ENCODE measurements around the gene ZDHHC11B.
"Not testable (repeated sequence)": the region's sequence is repeated elsewhere in the genome, so short reads cannot be mapped to it uniquely, and the experiment has no call there.

ZDHHC11B gene

DNA sequence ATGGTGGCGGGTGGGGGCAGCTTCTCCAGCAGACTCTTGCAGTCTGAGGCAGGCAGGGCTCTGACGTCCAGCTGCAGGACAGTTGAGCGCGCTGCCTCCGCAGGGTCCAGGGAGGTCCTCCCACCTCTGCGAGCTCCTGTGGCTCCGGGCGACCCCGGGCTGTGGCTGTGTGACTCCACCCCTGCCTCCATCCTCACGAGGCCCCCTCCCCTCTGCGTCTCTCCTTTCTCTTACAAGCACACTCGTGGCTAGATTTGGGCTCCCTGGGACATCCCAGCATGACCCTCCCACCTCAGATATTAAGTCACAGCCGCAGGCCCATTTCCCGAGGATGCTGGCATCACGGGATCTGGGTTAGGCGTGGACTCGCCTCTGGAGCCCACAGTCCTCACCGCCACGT, 34.3 kb downstream of the ZDHHC11B start:
- H3K9me3 ChIP-seq (ENCODE audit: low read length): not testable (repeated sequence)

DNA sequence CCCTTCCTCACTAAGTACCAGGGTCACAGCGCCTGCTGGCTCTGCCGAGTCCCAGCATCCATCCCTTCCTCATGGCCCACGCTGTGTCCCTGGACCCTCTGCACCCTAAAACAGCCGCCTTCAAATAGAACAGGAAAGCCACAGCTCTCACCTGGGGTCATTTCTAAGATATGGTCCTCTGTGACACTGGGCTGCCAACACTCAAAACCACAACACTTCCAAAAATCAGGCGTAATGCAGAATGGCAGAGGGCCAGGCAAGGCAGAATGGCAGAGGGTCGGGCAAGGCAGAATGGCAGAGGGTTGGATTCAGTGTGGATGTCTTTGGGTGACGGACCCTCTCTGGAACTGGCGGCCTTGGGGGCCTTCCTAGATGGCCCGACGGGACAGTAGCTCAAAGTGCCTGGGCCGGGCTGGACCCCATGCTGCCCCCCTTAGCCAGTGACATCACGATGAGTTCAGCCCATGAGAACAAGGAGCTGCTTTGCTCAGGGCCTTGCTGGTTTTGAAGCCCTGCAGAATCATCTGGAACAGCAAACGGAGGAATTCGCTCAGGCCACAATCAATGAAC, 35.3 kb downstream of the ZDHHC11B start:
- Histone ChIP-seq H2AFZ (ENCODE audit: low read depth, low read length) (no peak overlapping the region), H3K4me1 (ENCODE audit: insufficient read depth, low read length) (no peaks in the 10 kb centered on the region), H3K9me3 (ENCODE audit: low read length) (no peaks in the 10 kb centered on the region), H3K4me3 (ENCODE audit: low read length) (no peak overlapping the region), H3K27me3 (ENCODE audit: insufficient read depth, low read length) (no peaks in the 10 kb centered on the region), H3K36me3 (ENCODE audit: insufficient read depth, low read length) (peaks cover 13% of the 10 kb centered on the region)

More for the DNA sequence above, 34.3 kb downstream of the ZDHHC11B start:
- not testable (repeated sequence) for H2AFZ ChIP-seq (ENCODE audit: low read depth, low read length); H3K4me3 ChIP-seq (ENCODE audit: low read length); H3K4me1 ChIP-seq (ENCODE audit: insufficient read depth, low read length); H3K27me3 ChIP-seq (ENCODE audit: insufficient read depth, low read length)
- peaks cover 10% of the 10 kb centered on the region for H3K36me3 ChIP-seq (ENCODE audit: insufficient read depth, low read length)

DNA sequence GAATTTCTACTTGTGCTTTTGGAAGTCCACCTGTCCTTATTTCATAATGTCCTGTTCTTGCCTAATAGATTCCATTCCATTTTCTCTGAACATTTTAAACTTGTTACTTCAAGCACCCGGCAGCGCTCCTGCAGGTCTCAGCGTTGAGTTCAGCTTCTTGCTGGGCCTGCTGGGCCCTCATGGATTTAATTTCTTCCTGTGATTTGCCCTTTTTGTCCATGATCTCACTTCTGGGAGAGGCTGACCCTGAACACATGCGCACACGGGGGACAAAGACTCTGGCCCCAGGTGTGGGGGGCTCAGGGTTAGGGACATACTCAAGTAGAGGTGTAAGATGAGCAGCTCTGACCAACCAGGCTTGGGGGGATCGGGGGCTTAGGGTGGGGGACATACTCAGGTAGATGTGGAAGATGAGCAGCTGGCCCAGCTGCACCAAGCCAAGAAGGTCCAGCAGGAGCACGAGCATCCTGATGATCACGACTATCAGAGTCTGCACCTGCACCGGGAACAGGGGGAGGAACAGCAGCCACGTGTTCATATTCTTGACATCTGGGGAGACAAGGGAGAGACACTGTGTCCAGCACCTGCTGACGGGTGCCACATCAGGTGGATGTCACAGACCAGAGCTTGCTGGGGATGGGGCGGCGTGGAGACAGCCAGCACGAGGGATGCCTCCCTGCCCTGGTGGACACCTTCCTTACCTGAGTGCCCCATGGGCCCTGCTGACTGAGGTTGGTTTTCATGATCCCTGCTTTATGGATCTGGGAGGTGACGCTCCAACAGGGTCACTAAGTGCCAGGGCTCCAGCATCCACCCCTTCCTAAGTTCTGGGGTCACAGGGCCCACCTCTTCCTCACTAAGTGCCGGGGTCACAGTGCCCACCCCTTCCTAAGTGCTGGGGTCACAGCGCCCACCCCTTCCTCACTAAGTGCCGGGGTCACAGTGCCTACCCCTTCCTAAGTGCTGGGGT, 36.2 kb downstream of the ZDHHC11B start:
- H3K27me3 ChIP-seq (ENCODE audit: insufficient read depth, low read length); H3K4me1 ChIP-seq (ENCODE audit: insufficient read depth, low read length); H2AFZ ChIP-seq (ENCODE audit: low read depth, low read length): not testable (repeated sequence)

DNA sequence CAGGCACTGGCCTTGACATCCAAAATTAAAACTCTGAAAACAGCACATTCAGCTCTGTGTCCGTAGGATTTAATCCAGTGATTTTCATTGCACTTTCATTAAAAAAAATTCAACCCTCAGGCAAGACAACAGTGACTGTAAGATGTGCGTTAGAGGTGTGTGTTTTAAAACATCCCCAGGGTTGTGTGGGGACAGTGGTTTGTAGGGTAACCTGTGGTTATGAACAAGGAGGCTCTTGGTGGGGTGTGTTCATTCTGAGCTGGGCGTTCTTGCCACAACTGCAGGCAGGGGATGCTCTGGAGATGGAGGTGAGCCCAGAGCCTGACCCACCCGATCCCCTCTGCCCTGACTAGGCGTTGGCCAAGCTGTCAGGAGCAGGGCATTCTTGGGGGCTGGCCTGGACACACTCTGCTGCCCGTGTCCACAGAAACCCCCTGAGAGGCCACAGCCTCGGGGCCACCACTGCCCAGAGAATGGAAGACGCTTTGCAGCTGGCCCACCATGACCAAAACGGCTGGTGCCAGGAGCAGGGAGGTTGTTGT, 37.2 kb downstream of the ZDHHC11B start:
- H3K4me3 ChIP-seq (ENCODE audit: low read length): not testable (repeated sequence)
- H3K36me3 ChIP-seq (ENCODE audit: insufficient read depth, low read length): peaks cover 20% of the 10 kb centered on the region

More for the DNA sequence above, 36.2 kb downstream of the ZDHHC11B start:
- peaks cover 18% of the 10 kb centered on the region for H3K36me3 ChIP-seq (ENCODE audit: insufficient read depth, low read length)
- not testable (repeated sequence) for H3K4me3 ChIP-seq (ENCODE audit: low read length); H3K9me3 ChIP-seq (ENCODE audit: low read length)

DNA sequence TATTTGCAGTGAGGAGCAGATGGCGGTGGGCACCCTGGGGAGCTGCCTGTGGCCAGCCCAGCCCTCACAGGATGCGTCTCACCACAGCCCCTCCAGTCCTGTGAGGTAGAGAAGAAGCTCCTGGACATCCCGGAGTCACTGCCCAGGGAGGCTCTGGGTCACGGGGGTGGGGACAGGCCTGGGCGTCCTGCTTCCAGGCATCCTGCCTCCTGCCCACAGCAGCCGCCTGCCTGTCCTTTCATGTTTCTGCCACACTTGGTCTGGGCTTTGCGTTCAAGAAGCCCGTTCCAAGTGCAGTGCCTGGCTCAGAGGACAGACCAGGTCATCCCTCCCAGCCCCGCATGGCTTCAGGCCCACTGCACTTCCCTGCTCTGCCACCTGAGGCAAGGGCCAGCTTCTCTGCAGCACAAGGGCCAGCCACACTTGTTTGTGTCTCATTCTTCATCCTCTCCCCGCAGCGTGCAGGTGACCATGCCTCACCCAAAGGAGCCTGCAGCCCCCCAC, 38.2 kb downstream of the ZDHHC11B start:
- Histone ChIP-seq H3K4me3 (ENCODE audit: low read length) (no peak overlapping the region), H3K9me3 (ENCODE audit: low read length) (peaks cover 4% of the 10 kb centered on the region), H3K27me3 (ENCODE audit: insufficient read depth, low read length) (no peaks in the 10 kb centered on the region), H3K36me3 (ENCODE audit: insufficient read depth, low read length) (peaks cover 20% of the 10 kb centered on the region), H3K4me1 (ENCODE audit: insufficient read depth, low read length) (no peaks in the 10 kb centered on the region), H2AFZ (ENCODE audit: low read depth, low read length) (no peak overlapping the region)

More for the DNA sequence above, 37.2 kb downstream of the ZDHHC11B start:
- not testable (repeated sequence) for H3K9me3 ChIP-seq (ENCODE audit: low read length); H3K27me3 ChIP-seq (ENCODE audit: insufficient read depth, low read length); H3K4me1 ChIP-seq (ENCODE audit: insufficient read depth, low read length); H2AFZ ChIP-seq (ENCODE audit: low read depth, low read length)

DNA sequence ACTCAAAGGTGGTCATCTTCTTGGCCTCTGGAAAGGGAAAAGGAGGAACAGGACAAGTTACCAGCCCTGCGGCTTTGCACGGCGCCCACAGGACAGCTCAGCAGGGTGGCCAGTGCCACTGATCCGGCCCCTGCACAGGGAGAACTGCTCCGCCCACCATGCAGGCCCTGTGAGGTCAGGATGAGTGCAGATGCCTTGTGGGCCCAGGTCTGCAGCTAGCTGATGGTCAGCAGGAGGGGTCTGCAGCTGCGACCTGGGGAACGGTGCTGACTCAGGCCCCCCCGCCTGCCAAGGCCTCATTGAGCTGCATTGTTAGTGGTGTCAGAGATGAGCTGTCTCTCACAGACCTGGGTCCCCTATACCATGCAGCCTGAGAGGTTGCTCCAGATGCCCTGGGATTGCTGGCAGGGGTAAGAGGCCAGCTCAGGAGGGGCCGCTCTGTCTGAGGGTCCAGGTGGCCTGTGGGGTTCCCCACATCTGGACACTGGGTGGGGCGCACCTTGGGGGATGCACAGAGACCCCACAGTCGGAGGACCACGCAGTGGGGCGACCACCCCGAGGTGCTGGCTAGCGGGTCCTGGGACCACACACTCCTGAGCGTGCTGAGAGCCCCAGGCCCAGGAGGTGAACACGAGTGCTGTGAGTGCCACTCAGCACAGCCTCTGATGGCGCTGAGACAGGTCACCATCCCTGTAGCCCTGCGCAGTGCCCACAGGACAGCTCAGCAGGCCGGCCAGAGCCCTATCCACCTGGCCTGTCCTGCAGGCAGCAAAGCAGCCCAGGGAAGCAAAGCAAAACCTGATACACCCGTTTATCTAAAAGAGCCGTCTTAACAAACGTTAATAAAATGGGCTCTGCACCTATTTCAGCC, 39.0 kb downstream of the ZDHHC11B start:
- not testable (repeated sequence) for H3K27me3 ChIP-seq (ENCODE audit: insufficient read depth, low read length)

DNA sequence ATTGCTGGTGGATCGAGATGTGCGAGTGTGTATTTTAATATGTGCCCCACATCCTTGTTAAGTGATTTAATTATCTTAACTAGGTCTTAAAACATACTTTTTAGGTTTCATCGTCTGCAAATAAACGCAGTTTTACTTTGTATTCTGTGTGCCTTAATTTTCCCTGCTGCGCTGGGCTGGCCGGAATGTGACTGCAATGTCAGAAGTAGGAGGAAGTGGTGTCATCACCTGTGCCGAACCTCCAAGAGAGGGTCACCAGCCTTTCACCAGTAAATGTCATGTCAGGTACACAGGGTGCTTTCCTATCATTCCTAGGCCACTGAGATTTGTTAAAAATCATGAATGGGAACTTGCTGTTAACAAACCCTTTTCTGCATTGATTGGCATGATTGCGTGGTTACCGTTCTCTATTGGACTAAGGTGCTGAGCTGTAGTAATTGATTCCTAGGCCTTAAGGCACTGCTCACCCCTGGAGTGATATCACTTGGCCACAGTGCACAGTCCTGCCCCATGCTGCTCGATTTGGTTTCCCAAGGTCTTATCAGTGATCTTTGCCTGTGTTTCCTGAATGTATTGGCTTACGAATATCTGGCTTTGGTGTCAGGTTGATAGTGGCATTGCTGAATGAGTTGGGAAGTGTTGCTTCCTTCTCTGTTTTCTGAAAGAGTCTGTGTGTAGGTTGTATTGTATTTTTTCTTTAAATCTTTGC, 40.7 kb downstream of the ZDHHC11B start:
- H3K4me3 ChIP-seq (ENCODE audit: low read length); H3K9me3 ChIP-seq (ENCODE audit: low read length); H3K4me1 ChIP-seq (ENCODE audit: insufficient read depth, low read length); H3K27me3 ChIP-seq (ENCODE audit: insufficient read depth, low read length); H2AFZ ChIP-seq (ENCODE audit: low read depth, low read length): not testable (repeated sequence)
- peaks cover 19% of the 10 kb centered on the region for H3K36me3 ChIP-seq (ENCODE audit: insufficient read depth, low read length)

More for the DNA sequence above, 39.0 kb downstream of the ZDHHC11B start:
- H2AFZ ChIP-seq (ENCODE audit: low read depth, low read length); H3K4me3 ChIP-seq (ENCODE audit: low read length); H3K4me1 ChIP-seq (ENCODE audit: insufficient read depth, low read length); H3K9me3 ChIP-seq (ENCODE audit: low read length): not testable (repeated sequence)
- H3K36me3 ChIP-seq (ENCODE audit: insufficient read depth, low read length): peaks cover 20% of the 10 kb centered on the region

DNA sequence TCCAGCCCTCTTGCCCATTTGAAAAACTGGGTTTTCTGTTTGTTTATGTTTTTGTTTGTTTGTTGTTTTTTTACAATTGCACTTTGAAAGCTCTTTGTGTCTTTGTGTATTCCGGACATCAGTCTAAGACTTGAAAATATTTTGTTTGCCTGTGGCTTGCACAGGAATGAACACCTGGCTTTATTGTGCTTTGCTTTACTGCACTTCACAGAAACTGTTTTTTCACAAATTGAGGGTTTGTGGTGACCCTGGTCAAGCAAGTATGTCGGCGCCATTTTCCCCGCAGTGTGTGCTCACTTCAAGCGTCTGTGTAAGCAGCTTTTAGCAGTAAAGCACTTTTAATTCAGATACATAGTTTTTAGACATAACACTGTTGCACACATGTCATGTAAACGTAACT, 42.3 kb downstream of the ZDHHC11B start:
- H2AFZ ChIP-seq (ENCODE audit: low read depth, low read length); H3K4me1 ChIP-seq (ENCODE audit: insufficient read depth, low read length); H3K27me3 ChIP-seq (ENCODE audit: insufficient read depth, low read length); H3K9me3 ChIP-seq (ENCODE audit: low read length); H3K4me3 ChIP-seq (ENCODE audit: low read length): not testable (repeated sequence)
- H3K36me3 ChIP-seq (ENCODE audit: insufficient read depth, low read length): peaks cover 12% of the 10 kb centered on the region

DNA sequence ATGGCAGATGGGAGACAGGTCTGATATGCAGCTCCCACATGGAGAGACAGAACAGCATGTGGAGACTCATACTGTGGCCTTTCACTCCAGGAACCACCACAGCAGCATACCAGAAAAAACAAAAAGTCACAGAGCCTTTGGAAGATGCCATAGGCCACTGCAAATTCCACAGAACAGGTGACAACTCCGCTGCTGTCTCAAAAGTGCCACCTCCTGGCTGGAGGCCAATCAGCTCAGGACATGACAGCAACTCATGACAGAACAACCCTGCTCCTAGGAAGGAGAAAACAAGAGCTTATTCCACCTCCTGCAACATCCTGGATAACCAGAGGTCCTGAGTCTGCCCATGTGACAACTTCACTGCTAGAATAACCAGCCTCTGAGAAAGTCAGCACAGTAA, 50.4 kb downstream of the ZDHHC11B start:
- H3K36me3 ChIP-seq (ENCODE audit: insufficient read depth, low read length): peaks cover 25% of the 10 kb centered on the region
- H3K27me3 ChIP-seq (ENCODE audit: insufficient read depth, low read length); H3K9me3 ChIP-seq (ENCODE audit: low read length); H3K4me1 ChIP-seq (ENCODE audit: insufficient read depth, low read length); H2AFZ ChIP-seq (ENCODE audit: low read depth, low read length); H3K4me3 ChIP-seq (ENCODE audit: low read length): not testable (repeated sequence)

DNA sequence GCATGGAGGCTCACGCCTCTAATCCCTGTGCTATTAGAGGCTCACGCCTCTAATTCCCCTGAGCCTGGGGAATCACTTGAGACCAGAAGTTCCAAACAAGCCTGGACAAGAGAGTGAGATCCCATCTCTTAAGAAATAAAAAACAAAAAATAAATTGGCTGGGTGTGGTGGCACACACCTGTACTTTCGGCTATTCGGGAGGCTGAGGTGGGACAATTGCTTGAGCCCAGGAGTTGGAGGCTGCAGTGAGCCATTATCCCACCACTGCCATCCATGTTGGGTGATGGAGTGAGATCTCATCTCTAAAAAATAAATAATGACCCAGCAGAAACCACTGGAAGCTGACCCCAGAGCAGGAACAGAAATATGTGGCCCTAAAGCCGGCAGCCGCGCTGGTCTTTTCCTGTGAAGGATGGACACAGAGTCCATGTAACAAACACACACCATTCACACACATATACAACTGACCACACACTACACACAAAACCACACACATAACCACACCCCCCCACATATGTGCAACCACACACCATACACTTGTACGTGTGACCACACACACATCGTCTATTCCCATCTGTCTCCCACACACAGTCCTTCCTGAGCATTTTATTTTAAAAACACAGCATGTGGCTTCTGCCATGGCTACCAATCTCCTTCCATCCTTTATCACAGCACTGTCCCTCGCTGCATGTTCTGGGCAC, 51.6 kb downstream of the ZDHHC11B start:
- H3K36me3 ChIP-seq (ENCODE audit: insufficient read depth, low read length): peaks cover 25% of the 10 kb centered on the region
- H3K4me3 ChIP-seq (ENCODE audit: low read length); H3K4me1 ChIP-seq (ENCODE audit: insufficient read depth, low read length); H3K27me3 ChIP-seq (ENCODE audit: insufficient read depth, low read length); H3K9me3 ChIP-seq (ENCODE audit: low read length); H2AFZ ChIP-seq (ENCODE audit: low read depth, low read length): not testable (repeated sequence)

DNA sequence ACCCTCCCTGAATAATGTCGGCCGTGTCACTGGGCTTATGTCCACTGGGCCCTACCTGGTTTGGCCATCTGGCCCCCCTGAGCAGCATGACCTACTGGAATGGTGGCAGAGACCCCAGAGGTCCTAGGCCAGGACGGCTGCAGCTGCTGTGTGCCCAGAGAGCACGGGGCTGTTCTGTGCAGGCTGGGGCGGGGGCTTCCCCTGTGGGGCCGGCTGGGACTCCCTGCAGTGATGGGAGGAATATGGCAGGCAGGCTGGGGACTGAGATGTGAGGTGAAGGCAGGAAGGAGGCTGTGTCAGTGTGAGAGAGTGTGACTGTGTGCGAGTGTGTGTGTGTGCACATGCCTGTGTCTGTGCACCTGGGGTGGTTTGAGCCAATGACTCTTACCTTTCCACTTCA, 55.3 kb downstream of the ZDHHC11B start:
- not testable (repeated sequence) for H3K9me3 ChIP-seq (ENCODE audit: low read length); H3K4me3 ChIP-seq (ENCODE audit: low read length); H3K27me3 ChIP-seq (ENCODE audit: insufficient read depth, low read length); H3K4me1 ChIP-seq (ENCODE audit: insufficient read depth, low read length); H2AFZ ChIP-seq (ENCODE audit: low read depth, low read length)
- H3K36me3 ChIP-seq (ENCODE audit: insufficient read depth, low read length): peaks cover 25% of the 10 kb centered on the region

DNA sequence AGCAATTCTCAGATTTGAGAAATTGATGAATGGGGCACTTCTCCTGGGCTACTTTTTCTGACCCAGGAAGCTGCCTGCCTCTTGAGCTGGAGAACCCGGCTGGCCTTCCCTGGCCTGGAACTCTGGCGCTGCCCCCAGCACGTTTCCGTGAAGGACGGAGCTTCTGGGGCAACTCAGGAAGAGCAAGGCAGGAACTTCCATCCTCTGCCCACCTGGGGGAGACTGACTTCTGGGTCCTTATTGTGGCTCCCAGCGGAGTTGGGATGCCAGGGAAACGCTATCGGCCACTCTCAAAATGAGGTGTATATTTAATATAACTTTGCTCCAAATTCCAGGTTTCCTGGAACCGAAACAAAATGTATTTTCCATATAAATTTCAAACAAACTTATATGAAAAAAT, 57.4 kb downstream of the ZDHHC11B start:
- H3K9me3 ChIP-seq (ENCODE audit: low read length); H2AFZ ChIP-seq (ENCODE audit: low read depth, low read length); H3K4me1 ChIP-seq (ENCODE audit: insufficient read depth, low read length); H3K27me3 ChIP-seq (ENCODE audit: insufficient read depth, low read length); H3K4me3 ChIP-seq (ENCODE audit: low read length): not testable (repeated sequence)
- peaks cover 12% of the 10 kb centered on the region for H3K36me3 ChIP-seq (ENCODE audit: insufficient read depth, low read length)

Measured in neuron (in vitro differentiated cells).